ENCODE measurements around the gene C16orf90.
A peak's percentile ranks its signal among the peaks of the same experiment; 100 is the strongest.

C16orf90 gene

GRCh38 chr16:3444032-3444388 lies 51.3 kb downstream of the C16orf90 start:
- DNase-seq (ENCODE audit: low read depth), result no peak
- H3K4me3 ChIP-seq (ENCODE audit: low read depth, low read length), result peak overlapping the region; percentile 68
- no peak for TF ChIP-seq CTCF (IDR thresholded peaks at IDR 0.05; ENCODE audit: low read depth, low read length, missing control alignments)
